GM08714 (cell line): ENCODE results near the gene SCFD2.
"Not testable (repeated sequence)": the region's sequence is repeated elsewhere in the genome, so short reads cannot be mapped to it uniquely, and the experiment has no call there.

Source experiments
- H3K4me3 ChIP-seq: fragments of 200-500 bp; sonication (Bioruptor generic); 2 replicates; pipeline ENCODE4 v1.5.1; 2014; ENCODE audit warnings: mild to moderate bottlenecking, low read length, inconsistent platforms
- ZNF274 ChIP-seq: IDR thresholded peaks from 2 replicates; pipeline ENCODE4 v1.6.1; 2012; ENCODE audit warnings: mild to moderate bottlenecking, low read depth, low read length

Gene SCFD2

DNA sequence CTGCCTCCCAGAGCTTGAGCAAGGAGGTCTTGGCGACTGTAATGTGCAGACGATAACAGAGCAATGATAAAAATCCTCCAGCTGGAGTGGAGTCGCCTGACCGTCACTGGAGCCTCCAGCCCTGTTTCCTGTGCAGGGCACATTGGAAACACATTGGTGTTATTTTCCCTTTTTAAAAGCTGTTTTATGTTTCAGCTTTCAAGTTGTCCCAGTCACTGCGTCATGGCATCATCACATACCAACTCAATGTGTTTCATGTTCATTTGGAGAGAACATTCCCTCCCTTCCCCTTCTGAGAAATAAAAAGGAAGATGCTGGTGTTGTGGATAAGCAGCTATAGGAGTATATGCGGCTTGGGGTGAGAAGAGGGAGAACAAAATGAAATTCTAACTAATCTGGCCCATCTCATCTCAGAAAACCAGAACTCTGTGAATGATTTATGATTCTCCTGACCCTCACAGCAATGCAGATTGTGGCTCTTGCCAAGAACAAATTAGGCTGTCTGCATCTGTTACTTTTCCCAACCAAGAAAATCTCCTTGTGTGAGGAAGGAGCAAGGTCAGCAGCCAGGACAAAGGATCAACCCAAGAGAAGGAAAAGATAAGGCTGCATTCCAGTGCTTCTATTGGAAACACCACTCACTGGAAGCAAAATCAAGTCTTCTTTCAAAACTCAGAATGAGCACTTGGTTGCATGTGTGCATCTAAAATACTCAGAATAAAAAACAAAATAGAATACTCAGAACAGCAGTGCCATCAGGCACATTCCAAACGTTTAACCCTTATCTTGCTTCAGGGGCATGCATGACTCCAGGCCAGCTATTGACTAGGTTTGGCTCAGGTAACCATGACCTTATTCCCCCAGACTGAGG is 369.4 kb downstream of the SCFD2 start:
- H3K4me3 ChIP-seq, result no peak overlapping the region
- no peak for TF ChIP-seq ZNF274

DNA sequence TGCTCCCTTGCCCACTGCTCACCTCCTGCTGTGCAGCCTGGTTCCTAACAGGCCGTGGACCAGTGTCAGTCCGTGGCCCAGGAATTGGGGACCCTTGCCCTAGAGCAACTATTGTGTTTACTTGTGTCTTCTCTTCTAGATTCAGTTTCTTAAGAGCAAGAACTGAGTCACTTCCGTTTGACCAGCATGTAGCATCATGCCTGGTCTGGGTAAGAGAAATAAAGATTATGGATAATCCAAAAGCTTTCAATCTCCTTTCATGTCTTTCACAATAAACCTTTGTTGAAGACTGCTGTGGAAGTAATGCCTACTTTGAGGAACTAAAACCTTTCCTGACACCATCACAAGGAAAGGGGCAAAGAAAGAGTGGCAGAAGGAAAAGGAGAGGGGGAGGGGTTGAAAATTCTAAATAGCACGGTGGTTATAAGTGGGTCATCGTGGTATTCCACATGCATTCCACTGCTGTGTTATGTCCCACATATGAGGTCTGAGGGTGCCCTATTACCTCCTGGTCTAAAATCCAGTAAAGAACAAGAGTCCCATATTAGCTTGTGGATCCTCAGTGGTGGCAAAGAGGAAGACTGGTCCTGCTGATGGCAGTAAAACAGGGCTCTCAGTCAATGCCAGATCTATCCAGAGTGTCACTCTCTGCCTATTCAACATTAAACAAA is 370.4 kb downstream of the SCFD2 start:
- no peak overlapping the region for H3K4me3 ChIP-seq

DNA sequence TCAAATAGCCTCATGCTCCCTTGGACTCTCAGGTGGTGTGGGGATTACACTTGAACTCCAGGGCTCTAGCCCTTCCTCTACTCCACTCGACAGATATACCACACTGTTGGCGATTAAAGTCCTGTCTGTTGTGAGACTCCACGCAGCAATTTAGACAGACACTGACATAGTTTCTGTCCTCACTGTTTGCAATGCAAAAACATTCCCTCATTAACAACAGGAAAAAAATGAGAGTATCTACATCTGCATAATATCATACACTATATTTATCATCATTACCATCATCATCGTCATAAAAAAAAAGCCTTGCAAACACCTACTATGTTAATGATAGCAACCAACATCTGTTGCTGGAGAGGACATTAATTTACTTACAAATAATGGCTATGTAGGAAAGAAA is 371.3 kb downstream of the SCFD2 start:
- TF ChIP-seq ZNF274, result no peak
- H3K4me3 ChIP-seq, result no peak overlapping the region

More for the DNA sequence above, 370.4 kb downstream of the SCFD2 start:
- TF ChIP-seq ZNF274, result no peak

DNA sequence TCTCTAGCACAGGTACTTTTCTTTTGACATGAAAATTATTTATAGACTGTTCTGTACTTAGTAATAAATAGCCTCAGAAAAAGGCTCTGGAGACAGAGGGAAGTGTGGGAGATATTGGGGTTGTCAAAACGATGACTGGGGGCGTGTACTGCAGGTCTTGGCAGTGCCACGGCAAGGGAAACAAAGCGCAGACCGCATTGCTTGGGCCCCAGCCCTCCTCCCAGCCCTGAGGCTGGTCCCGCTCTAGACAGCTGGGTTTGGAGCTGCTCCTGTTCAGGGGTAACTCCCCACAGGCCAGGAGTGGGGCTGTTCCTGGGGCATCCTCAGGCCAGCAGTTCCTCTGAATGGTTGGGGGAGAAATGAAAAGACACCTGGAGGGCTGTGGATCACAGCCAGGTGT is 372.1 kb downstream of the SCFD2 start:
- no peak for TF ChIP-seq ZNF274
- no peak overlapping the region for H3K4me3 ChIP-seq

DNA sequence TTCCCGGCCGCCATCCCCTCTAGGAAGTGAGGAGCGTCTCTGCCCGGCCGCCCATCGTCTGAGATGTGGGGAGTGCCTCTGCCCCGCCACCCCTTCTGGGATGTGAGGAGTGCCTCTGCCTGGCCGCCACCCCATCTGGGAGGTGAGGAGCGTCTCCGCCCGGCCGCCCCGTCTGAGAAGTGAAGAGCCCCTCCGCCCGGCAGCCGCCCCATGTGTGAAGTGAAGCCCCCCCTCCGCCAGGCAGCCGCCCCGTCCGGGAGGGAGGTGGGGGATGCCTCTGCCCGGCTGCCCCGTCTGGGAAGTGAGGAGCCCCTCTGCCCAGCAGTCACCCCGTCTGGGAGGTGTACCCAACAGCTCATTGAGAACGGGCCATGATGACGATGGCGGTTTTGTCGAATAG is 373.3 kb downstream of the SCFD2 start:
- not testable (repeated sequence) for H3K4me3 ChIP-seq

DNA sequence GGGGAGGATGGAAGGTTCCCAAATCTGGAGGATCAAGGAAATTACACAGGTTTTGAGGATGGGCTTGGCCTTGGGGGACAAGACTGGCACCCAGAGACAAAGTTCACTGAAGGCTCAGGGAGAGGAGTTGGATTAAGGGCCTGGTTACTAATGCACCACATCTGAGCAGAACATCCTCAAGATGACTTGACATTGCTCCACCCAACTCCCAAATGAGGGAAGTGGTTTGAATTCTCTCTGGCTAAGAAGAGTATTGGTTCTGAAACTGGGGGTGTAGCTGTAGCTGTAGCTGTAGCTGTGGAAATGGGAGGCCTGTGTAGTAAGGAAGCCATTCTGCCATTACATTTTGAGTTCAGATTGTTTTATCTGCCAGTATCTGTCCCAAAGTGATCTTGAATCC is 374.4 kb downstream of the SCFD2 start:
- no peak for TF ChIP-seq ZNF274
- no peak overlapping the region for H3K4me3 ChIP-seq

DNA sequence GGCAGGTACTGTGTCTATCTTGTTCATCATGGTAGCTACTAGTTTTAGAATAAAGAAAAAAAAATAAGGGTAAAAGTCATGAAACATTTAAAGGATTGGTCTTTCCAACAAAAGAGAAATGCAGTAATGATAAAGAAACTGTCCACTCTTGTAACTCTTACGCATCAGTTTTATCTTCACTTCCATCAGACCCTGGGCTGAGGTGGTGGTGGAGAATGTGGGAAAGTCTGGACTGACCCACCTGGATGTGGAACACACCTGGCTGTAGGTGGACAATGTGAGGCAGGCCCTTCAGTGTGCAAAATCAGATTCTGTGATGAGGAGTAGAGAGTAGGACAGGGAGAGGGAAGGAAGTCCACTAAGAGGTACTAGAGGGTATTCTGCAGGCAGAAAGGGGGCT is 375.2 kb downstream of the SCFD2 start:
- H3K4me3 ChIP-seq, result no peak overlapping the region
- no peak for TF ChIP-seq ZNF274

DNA sequence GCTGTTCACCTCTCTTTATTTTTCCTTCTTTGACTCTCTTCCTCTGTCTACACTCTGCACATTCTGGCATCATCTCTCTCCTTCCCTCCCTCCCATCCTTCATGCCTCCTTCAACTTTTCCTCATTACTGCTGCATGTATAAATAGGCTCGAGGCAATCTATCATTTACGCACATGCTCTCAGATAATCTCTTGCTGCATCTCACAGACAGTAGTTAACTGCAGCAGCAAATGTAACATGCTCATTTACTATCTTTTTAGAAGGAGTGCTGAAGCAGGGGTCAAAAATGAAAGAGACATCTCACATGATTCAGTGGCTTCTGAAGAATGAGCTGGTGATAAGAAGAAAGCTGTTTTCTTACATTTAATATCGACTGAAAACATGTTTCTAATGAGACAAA is 376.0 kb downstream of the SCFD2 start:
- no peak overlapping the region for H3K4me3 ChIP-seq
- no peak for TF ChIP-seq ZNF274

DNA sequence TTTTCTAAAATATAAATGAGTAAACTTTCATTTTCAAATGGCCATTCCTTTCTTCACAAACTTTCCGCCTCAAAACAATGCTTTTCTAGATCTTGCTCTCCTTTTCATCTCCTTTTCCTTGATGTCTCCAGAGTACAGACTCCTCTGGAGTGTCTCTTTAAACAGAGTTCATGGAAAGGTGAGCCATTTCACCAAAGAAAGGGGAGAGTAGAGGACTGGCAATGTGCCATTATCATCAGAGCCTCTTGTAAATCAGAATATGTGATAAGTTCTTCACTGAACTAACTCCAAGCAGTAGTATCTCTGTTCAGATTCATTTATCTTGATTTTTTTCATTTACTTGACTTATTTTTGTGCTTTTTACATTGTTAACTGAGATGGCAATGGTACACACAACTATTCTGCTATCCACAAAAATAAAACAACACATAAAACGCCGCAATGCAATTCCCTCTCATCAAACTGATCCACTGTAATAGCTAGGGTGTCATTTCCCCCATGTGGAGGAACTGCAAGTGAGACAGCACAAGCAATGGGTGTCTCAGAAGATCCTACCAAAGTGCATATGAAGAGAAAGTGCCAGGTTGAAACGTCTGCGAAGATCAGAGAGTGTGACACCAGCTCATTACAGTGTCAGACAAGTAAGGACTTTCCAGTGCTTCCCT is 378.3 kb downstream of the SCFD2 start:
- no peak overlapping the region for H3K4me3 ChIP-seq
- no peak for TF ChIP-seq ZNF274

DNA sequence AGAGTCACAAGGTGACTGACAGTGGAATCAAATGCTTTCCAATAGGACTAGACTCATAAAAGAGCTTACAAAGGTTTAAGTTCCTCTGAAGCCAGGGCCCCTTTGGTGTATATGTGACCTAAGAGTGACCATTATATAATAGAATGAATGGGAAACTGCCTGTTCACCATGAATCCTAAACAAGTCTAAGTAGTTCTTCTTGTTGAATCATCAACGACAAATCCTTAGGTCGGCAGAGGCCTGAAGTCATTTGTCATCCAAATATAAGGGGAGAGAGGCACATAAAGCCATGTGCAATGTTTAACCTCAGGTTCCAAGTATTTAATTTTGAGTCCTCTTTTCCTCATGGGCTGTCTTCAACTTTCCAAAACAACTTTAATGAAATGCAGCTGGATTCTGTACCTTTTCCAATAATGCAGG is 381.4 kb downstream of the SCFD2 start:
- no peak for TF ChIP-seq ZNF274
- no peak overlapping the region for H3K4me3 ChIP-seq

DNA sequence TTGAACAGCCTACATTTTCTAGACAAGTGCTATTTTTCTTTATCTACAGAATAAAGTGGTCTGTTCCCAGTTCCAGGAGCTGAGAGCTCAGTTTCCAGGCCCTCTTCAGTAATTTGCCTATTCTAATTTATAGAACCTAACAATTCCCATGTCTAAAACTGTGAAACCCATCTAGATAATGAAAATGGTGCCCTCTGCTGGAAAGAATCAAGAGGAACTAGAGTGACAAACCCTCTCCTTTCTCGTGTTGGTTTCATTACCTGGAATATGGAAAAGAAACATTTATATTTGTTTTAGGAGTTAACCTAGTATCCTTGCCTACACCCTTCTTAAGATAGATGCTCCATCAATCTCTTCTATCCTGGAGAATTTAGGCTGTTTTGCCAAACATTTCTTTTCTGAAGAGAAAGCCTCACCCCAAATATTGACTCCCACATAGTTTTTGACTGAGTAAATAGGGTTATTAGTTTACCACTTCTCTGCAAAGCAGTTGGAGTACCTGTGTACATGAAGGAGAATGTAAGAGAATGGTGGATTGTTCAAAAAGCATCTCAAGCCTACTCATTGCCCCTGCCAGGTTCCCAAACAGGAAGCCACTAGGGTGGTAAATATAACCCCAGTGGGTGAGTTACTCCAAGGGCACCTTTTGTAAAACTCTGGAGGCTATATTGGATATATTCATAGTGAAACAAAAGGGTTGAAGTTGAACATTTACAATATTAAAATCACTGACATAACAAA is 382.1 kb downstream of the SCFD2 start:
- no peak for TF ChIP-seq ZNF274
- no peak overlapping the region for H3K4me3 ChIP-seq

DNA sequence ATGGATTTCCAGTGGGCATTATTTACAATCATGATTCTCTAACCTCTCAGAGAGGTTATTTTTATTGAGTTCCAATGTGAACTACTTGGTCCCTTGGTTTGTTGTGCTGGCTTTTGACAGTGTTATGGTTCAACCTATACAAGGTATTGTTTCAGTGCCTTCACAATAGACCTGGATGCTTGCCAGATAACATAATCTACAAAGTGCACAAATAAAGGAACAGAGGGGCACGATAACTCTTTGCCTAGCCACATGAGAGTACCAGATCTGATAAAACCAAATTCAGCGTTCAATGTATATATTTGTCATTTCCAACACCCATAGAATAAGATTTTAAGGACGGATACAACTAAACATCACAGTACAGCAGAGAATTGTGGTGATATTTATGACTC is 382.9 kb downstream of the SCFD2 start:
- no peak overlapping the region for H3K4me3 ChIP-seq
- no peak for TF ChIP-seq ZNF274

DNA sequence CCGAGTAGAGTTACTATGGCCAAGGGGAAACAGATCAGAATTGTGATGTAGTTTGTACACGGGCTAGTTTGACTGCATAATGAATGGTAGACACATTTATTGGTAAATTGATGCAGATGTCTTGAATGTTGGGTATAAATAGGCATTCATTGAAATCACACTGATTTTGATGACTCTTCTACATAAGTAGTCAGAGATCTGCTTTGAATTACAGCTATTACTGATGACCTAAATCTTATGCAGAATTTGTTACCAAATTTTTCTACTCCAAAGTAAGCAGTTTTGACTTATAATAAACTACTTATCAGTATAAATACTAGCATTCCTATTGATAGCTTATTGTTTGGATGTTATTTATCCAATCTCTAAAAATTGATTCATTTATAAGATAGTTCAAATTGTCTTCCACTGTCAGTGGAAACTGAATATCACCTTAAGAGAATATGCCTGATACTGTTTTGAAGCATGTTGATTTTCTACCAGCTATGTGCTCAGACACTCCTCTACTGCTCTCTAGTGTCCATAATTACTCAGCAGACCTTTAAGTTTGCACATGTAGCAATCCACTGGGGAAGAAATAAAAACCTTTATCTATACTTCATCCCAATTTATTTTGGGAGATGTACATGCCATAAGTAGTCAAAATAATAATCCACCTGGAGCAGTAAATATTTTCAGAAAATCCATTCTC is 383.5 kb downstream of the SCFD2 start:
- no peak overlapping the region for H3K4me3 ChIP-seq
- TF ChIP-seq ZNF274, result no peak

DNA sequence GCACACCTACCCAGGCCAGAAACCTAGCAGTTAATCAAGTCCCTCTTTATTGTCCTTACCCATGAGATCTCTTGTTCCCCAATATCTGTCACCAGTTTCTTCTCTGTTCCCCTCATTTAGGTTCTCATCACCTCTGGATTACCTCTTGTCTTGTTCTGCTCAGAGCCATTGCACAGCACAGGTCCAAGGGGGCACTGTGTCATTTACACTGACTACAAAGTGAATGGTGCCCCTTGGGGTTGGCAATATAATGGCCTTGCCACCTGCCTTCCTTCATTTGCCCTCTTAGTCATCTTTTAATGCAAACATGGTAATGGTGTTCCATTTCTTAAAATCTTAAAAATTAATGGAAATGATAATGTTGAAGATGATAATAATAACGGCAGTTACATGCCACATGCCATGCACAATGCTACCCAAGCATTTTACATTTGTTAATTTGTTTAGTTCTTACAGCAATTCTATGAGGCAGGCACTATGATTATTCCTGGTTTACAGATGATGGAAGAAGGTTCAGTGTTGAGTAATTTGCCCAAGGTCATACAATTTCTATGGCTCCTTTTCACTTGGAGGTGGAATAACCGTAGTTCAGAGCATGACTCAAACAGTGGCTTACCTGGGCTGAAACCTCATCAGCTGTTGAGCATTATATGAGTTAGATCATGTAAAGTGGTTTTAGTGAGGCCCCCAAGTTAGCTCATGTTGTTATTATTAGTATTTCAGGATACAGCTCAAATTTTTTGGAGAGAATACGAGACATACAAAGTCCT is 385.9 kb downstream of the SCFD2 start:
- H3K4me3 ChIP-seq, result no peak overlapping the region
- no peak for TF ChIP-seq ZNF274
